ENCODE measurements around the gene RNF7. TPM values are rescaled to one million over a fixed set of nuclear protein-coding genes. Genes with fewer than 3 reads are reported as not detected.

The RNF7 gene
- total and polyA plus RNA-seq, 2 of the 13 experiments (the other 11 are each of a cell fraction or from before 2014, with no cell fraction given): 66.4 to 94.7 TPM

DNA sequence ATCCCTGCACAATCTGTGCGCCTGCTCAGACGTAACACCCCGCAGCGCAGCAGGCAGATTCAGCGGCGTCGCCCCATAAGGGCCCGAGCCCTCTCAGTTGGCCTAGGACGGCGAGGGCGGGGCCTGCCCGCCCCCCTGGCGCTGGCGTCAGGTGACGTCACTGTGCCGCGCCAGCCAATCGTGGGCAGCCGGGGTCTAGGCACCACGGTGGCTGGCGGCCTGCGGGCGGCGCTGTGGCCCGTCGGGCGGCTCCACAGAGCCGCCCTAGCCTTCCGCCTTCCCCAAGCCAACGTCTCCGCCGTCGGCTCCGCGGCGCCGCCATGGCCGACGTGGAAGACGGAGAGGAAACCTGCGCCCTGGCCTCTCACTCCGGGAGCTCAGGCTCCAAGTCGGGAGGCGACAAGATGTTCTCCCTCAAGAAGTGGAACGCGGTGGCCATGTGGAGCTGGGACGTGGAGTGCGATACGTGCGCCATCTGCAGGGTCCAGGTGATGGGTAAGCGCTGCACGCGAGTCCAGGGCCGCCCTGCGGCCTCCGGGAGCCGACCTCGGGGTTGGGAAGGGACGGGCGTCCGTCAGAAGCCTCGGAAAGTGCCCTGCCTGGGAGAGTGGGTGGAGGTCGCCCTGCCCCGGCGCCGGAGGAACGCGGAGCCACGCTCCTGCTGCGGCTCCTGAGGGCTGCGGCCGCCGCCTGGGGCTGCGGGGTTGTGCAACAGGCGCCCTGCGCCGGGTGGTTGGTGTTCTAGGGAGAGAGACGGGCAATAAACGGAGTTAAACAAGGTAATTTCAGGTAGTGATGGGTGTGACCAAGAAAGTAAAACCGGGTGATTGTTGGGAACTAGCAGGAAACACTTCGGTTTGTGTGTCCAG is at the start of gene RNF7 (continued):
- TF ChIP-seq MLX (CRISPR knock-in tag; IDR thresholded peaks at IDR 0.05): no peak
- no peak; the same call in 1 of the 2 replicates for TF ChIP-seq ZNF230 (CRISPR knock-in tag; IDR thresholded peaks at IDR 0.05)
- TF ChIP-seq, protein P1, sequence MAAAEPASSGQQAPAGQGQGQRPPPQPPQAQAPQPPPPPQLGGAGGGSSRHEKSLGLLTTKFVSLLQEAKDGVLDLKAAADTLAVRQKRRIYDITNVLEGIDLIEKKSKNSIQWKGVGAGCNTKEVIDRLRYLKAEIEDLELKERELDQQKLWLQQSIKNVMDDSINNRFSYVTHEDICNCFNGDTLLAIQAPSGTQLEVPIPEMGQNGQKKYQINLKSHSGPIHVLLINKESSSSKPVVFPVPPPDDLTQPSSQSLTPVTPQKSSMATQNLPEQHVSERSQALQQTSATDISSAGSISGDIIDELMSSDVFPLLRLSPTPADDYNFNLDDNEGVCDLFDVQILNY (CRISPR knock-in tag; conservative IDR thresholded peaks at IDR 0.05): no peak
- TF ChIP-seq, protein P2, sequence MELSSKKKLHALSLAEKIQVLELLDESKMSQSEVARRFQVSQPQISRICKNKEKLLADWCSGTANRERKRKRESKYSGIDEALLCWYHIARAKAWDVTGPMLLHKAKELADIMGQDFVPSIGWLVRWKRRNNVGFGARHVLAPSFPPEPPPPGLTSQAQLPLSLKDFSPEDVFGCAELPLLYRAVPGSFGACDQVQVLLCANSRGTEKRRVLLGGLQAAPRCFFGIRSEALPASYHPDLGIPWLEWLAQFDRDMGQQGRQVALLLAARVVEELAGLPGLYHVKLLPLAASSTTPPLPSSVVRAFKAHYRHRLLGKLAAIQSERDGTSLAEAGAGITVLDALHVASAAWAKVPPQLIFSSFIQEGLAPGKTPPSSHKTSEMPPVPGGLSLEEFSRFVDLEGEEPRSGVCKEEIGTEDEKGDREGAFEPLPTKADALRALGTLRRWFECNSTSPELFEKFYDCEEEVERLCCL (CRISPR knock-in tag; IDR thresholded peaks at IDR 0.05; ENCODE audit: borderline replicate concordance): no peak
- TF ChIP-seq BCL6 (CRISPR knock-in tag; IDR thresholded peaks at IDR 0.05): peak; percentile 15; the same call in 1 of the 2 replicates
- 0 out of 2 replicates have a peak, but pooled peaks have one; percentile 10 for TF ChIP-seq ZNF281 (CRISPR knock-in tag; IDR thresholded peaks at IDR 0.05; ENCODE audit: borderline replicate concordance)
- peak; percentile 83 for TF ChIP-seq ZNF883 (CRISPR knock-in tag; IDR thresholded peaks at IDR 0.05; ENCODE audit: not compliant biosample characterization)
- 0 out of 2 replicates have a peak, but pooled peaks have one; percentile 32 for TF ChIP-seq FIP1L1 (IDR thresholded peaks at IDR 0.05; ENCODE audit: borderline replicate concordance, insufficient read depth, low read depth, low read length)
- TF ChIP-seq GATAD1 (CRISPR knock-in tag; IDR thresholded peaks at IDR 0.05): peak; percentile 88
- TF ChIP-seq, protein P3, sequence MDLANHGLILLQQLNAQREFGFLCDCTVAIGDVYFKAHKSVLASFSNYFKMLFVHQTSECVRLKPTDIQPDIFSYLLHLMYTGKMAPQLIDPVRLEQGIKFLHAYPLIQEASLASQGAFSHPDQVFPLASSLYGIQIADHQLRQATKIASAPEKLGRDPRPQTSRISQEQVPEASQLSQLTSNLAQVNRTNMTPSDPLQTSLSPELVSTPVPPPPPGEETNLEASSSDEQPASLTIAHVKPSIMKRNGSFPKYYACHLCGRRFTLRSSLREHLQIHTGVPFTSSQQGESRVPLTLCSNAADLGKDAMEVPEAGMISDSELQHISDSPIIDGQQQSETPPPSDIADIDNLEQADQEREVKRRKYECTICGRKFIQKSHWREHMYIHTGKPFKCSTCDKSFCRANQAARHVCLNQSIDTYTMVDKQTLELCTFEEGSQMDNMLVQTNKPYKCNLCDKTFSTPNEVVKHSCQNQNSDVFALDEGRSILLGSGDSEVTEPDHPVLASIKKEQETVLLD (CRISPR knock-in tag; IDR thresholded peaks at IDR 0.05; ENCODE audit: low read depth): no peak
- TF ChIP-seq DNMT3B (CRISPR knock-in tag; conservative IDR thresholded peaks at IDR 0.05): no peak
- peak; percentile 34 for TF ChIP-seq ESRRA (CRISPR knock-in tag; IDR thresholded peaks at IDR 0.05; ENCODE audit: low read depth)
- TF ChIP-seq ARNTL (CRISPR knock-in tag; IDR thresholded peaks at IDR 0.05): peak; percentile 65; the same call in 1 of the 2 replicates
- no peak for TF ChIP-seq ZBTB39 (CRISPR knock-in tag; IDR thresholded peaks at IDR 0.05)
- peak; percentile 83 for TF ChIP-seq CBFB (CRISPR knock-in tag; IDR thresholded peaks at IDR 0.05)
- 0 out of 2 replicates have a peak, but pooled peaks have one; percentile 23 for TF ChIP-seq SALL2 (CRISPR knock-in tag; IDR thresholded peaks at IDR 0.05)
- TF ChIP-seq SATB2 (CRISPR knock-in tag; IDR thresholded peaks at IDR 0.05): no peak
